GM19438 (cell line): ENCODE data around the gene ABLIM2.

Experiments used
- ATAC-seq: cut with Tn5 transposase; IDR thresholded peaks from one replicate; pipeline ENCODE4 v1.9.1; 2021; ENCODE audit warnings: low read depth; ENCODE audit not compliant: unreplicated experiment

Gene ABLIM2

DNA sequence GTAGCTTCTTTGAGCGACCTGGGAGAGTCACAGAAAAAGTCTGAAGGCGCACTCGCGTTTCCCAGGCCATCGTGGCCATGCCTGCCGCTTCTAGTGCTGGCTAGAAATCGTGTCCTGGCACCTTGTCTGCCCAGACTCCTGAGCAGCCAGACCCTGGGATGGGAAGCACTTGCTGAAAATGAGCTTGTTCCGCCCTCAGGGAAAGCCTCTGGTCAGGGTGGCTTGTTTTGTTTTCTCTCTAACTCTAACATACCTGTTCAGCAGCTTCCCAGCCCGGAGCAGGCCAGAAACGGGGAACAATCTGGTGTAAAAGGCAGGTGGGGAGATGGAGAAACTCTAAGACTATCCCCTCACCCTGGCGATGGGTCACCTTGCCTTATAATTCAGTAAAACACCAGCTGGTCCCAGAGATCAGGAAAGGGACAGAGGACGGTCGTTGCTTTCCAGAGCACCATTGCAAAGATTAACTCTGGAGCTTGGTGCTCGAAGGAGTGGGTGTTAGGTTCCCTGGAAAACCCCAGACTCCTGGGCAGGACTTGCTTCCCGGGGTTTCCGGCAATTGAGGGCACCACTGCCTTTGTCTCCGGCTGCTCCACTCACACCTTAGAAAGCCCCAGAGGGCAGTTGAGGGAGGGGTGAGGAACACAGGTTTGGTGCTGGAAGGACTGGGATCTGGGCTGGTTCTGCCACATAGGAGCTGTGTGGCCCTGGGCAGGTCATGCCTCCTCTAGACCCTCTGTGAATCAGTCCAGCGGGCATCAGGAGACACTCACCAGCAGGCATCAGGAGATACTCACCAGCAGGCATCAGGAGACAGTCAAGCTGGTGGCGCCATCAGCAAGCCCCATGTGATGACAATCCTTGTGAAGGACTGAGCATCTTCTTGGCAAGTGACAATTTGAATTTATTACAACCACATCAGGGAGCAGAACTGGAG, 36.0 kb upstream of the ABLIM2 start:
- no peak for ATAC-seq

DNA sequence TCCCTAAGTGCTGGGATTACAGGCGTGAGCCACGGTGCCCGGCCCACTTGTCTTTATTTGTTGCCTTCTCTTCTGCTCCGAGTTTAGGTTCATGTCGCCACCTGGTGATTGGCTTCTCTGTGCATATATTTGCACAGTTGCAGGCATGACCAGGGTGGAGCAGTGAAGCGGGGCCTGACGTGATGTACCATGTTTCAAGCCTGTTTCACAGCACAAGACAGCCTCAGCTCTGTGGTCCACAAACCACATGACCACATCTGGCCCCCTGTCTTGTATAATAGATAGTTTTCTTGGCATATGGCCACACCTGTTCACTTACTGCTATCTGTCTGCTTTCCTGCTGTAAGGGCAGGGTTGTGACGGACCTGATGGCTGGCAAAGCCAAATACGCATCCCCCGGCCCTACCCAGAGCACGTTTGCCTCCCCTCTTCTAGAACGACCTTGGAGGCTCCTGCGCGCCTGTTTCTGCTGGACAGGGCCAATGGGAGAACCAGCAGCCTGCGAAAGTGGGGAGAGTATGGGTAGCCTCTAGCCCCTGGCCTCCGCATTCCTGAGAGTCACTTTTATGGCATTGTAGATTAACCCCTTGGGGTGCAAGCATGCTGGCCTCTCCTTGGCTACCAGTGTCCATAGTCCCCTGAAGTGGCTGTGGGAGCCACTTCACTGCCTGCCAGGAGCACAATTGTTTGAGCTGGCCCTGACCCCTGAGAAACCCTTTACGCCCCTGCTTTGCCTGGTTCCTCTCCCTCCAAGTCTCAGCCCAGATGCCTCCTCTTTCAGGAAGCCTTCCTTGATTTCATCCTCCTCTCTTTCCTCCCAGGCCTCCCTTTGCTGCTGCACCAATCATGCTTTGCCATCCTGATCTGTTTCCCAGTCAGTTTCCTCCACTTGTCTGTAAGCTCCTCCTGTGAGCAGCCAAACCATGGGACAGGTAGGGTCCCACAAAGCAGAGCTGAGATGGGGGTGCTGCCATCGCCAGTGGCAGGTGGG, 34.4 kb upstream of the ABLIM2 start:
- peak; percentile 76 for ATAC-seq

DNA sequence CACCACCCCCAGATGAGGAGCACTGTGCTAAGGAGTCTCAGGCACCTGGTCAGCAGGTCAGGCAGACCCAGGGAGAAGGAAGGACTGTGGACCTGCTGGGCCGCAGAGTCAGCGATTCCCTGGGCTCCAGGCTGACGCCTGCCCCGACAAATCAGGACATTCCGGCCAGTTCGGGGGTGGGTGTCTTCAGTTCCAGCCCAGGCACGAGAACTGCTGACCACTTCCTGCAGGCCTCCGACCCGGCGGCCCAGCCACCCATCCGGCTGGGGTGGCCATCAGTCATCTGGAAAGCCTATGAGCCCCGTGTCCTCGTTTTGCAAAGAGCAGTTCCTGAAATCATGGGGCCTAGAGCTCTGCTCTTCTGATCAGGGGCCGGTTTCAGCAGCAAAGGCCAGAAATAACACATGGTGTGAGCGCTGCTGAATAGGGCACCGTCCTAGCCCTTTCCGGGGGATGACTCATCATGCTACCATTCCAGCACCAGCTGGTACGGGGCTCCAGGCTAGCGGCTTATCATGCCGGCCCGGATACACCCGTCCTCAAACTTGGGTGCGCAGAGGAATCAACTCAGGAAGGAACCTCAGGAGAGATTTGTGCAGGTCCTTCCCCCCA, 32.6 kb upstream of the ABLIM2 start:
- ATAC-seq = no peak

DNA sequence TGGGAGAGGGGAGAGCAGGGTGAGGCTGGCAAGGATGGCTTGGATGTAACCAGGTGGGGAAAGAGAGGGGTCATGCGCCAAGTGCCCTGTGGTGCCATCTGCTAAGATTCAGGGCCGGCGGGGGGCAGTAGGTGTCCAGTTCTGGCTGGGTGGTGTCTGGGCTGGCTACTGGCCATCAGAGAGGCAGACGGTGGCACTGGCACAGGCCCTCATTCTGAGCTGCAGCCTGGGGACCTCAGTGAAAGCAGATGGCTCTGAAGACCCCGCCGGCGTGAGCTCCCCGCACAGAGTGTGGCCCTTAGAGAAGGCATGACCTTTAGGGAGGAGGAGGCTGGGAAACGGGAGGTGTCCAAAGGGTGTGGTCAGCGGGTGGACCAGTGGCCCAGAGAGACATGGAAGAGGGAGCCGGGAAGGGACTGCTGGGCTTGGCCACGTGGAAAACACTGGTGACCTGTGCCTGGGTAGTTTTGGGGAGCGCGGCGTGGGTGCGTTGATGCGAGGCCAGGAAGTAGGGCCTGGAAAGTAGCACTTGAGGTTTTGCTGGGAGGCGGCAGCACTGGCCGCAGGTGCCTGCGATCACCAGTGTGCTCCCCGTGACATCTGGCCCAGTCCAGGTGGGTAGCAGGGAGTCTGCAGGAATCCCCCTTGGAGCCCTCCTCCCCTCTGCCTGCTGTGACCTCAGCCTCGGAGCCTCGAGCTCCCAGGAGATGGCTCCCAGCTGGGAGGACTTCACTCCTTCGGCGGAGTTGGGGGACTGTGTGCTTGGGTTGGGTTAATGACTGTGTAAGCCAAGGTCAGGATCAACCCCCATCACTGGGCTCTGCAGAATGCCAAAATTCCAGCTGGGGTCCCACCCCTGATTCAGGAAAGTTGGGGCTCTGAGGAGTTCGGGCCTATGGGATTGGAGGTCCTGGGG, 31.2 kb upstream of the ABLIM2 start:
- no peak for ATAC-seq

DNA sequence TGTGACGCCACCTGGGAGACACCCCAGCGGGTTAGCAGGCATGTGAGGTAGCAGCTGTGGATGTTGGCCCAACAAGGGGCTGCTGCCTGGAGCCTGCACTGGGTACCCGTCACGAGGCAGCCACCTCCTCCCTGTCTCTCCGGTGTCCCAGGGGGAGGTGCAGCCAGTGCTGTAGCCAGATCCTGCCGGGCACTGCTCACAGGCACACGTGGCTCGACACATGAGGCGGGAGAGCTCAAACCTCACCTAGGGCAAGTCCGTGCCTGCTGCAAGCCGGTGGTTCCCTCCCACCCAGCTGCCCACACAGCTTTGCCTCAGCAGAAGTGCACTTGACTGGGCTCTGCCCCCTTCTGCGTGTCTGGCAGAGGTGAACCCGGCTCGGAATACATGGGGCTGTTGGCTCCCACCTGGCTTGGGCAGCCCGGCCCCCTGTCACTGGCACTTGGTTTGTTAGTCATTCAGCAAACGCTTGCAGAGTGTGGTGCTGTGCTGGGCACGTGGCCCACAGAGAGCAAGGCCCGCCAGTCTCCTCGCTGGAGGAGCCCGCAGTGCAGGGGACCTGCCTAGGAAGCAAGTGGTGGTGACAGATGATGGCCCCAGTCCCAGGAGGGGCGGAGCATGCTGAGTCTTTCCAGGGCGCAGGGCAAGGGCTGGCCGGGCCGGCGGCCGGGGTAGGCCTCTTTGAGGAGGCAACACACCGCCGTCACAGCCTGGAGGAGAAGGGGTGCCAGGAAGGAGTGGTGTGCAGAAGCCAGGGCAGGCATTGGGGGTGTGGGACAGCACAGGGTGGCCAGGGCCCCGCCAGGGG, 30.3 kb upstream of the ABLIM2 start:
- ATAC-seq = no peak

DNA sequence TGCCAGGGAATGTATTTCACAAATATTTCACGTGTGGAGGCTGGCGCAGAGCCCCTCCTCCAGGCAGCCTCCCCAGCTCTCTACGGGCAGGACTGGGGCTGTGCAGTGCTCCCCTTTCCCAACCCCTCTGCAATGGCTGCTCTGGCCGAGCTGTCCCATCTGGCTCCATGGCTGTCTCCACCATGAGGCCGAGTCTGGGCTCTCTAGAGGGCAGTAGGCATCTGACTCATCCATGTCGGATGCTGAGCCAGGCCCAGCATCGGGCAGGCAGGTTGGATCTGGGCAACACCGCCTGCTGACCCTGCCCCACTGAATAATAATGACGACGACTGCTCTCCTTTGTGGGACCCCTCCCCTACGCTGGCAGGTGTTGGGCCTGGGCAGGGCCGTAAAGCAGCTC, 29.5 kb upstream of the ABLIM2 start:
- ATAC-seq = no peak

DNA sequence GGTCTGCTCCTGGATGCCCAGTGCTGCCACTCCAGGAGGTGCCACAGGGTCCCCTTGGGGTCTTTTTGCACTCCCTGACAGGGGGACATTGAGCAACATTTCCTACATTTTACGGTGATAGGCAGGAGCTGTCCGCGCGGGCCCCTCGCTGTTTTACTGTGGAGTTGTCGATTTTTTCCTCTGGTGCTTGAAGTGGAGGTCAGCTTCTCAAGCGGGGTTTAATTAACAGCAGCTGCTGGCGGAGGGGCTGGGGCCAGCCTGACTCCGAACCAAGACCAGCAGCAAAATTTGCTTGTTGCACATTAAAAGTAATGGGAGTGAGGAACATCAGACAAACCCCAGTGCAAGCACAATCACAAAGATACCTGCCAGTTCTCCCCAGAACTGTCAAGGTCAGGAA, 27.3 kb upstream of the ABLIM2 start:
- ATAC-seq = no peak

DNA sequence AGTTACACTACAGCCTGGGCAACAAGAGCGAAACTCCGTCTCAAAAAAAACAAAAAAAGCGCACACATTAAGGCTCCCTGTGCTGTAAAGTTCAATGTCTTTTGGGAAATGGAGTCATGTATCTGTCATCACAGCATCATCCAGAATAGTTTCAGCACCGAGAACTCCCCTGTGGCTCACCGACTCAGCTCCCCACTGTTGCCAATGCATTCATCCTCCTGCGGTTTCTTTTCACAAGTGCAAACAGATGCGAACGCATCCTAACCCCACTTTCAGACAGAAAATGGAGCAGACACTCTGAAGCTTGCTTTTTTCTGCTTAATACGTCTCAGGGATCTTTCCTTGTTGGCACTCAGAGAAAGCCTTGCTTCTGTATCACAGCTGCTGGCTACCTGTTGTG, 26.7 kb upstream of the ABLIM2 start:
- no peak for ATAC-seq

GRCh38 chr4:8184061-8184460, 25.4 kb upstream of the ABLIM2 start:
- ATAC-seq = no peak

DNA sequence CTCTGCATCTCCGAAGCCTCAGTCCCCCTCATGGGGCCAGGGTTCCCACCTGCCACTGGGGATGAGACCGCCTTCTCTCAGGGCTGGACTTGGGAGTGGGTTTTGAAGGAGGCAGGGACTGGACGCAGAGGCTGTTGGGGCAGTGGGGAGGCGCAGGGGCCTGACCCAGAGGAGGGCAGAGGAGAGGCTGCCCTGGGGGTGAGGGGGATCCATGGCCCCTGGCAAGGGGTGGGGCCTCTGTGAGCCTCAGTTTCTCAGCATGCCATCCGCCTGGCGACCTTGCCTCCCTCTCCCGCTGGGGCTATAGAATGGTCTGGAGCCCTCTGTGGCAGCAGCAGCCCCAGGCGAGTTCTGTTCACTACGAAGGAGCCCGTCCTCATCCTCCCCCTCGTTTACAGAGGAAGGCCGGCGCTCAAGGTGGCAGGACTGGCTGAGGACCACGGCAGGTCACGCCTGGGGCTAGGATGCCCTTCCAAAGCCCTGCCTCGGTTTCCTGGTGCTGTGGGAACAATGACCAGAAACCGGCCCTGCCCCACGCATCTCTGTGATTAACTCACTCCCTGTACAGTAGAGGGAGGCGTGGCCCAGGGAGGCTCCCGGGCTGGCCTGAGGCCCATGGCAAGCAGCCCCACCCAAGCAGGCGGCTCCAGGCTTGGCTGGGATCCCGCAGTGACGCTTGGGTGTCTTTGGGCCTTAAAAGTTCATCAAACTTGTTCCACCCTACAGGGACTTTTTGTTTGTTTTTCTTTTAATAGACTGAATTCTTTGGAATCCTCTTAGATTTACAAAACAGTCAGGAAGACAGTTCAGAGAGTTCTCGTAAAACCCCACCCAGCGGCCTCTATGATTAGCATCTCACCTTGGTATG, 24.5 kb upstream of the ABLIM2 start:
- no peak for ATAC-seq

DNA sequence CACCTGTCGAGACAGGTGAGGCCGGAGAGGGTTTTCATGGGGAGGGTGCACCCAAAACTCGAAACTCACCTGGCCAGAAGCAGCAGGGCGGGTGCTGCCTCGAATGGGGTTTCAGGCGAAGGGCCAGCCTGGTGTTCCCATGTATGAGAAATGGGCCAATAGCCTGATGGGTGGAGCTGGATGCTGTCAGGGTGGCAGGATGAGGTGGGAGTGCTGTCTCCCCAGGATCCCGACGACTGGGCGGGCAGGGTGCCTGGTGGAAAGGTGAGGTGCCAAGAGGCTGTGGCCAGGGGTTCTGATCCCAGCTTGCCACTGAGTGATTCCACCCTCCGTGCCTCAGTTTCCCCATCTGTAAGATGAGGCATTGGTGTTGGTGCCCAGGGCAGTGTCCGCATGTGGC, 23.7 kb upstream of the ABLIM2 start:
- no peak for ATAC-seq

- ATAC-seq = no peak
Observed at GRCh38 chr4:8181844-8182243, 23.2 kb upstream of the ABLIM2 start.

- no peak for ATAC-seq
Observed at GRCh38 chr4:8181119-8181518, 22.5 kb upstream of the ABLIM2 start.

DNA sequence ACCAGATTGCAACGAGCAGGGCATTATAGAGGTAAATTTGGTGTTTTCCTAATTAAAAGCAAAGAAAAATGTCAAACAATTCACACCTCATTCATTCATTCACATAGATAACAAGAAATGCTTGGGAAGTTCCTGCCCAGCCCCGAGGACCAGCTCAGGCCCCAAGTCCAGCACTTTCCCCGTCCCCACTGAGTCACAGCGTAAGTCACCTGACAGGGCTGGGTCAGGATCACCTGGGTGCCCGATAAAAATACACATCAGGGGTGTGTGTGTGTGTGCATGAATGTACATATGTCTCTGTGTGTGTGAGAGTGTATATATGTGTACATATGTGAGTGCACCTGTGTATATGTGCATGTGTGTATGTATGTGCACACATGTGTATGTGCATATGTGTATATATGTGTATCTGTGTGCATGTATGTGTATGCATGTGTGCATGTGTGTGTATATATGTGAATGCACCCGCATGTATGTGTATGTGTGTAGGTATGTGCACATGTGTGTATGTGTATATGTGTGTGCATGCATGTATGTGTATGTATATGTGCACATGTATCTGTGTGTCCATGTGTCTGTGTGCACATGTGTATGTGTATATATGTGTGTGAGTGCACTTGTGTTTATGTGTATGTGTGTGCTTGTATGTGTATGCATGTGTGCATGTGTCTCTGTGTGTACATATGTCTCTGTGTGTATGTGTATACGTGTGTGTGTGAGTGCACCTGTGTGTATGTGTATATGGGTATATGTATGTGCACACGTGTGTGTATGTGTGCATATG, 21.9 kb upstream of the ABLIM2 start:
- no peak for ATAC-seq

GRCh38 chr4:8179771-8180170, 21.2 kb upstream of the ABLIM2 start:
- ATAC-seq = no peak

DNA sequence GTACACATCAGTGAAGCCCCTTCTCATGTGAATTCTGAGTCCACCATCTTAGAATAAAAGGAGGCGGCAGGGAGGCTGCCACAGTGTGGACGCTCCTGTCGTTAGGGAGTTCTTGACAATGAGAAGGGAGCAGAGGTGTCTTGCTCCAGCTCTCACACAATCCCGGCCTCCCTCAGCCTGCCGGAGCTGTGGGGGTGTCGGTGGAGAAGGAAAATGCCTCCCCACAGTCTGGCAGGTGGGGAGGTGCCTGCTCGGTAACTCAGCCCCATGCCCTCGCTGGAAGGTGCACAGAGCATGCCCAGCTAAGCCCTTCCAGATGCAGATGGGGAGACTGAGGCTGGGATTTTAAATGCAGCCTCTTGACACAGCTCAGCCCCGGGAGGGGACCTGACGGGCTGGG, 20.5 kb upstream of the ABLIM2 start:
- ATAC-seq = no peak

DNA sequence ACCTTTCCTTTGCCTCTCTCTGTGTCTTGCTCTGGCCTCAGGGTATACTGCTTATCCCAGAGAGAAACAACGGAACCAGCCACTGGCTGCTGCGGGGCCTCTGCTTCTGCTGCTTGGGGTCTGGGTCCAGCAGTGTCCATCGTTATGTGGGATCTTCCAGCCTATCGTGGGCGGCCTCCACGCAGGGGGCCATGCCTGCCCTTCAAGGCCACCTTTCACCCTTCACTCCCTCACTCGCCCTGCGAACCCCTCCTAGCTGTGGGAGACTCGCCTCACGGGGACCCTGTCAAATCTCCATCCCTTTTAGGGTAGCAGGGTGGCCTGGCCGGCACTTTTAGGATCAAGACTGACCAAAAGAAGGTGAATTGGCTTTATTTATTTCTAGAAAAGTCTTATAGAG, 19.3 kb upstream of the ABLIM2 start:
- no peak for ATAC-seq
